GM12878 (cell line): Measurements from ENCODE around the gene CNPPD1. TPM values are rescaled to one million over a fixed set of nuclear protein-coding genes. Genes with fewer than 3 reads are reported as not detected.
A peak's percentile ranks its signal among the peaks of the same experiment; 100 is the strongest.

Experiments used
- EP300 ChIP-seq, 2 experiments: fragments of 150-350 bp in 1 of 2; IDR thresholded peaks; 2 replicates each; pipeline ENCODE4 v1.6.1; 2011 to 2012; ENCODE audit warnings: low read depth in 2 of 2, low read length in 2 of 2, borderline replicate concordance in 1 of 2, improper control_type of control experiment in 1 of 2, inconsistent platforms in 1 of 2; ENCODE audit not compliant: control insufficient read depth in 1 of 2
- KLF5 ChIP-seq: fragments of 450-650 bp; IDR thresholded peaks from 2 replicates; pipeline ENCODE4 v1.6.1; 2014; ENCODE audit warnings: mild to moderate bottlenecking; ENCODE audit not compliant: partially characterized antibody
- NFXL1 ChIP-seq: fragments of 450-650 bp; IDR thresholded peaks from 2 replicates; pipeline ENCODE4 v1.6.1; 2017; ENCODE audit warnings: antibody characterized with exemption, mild to moderate bottlenecking, borderline replicate concordance
- SIX5 ChIP-seq: IDR thresholded peaks from 2 replicates; pipeline ENCODE4 v1.6.1; 2011; ENCODE audit warnings: mild to moderate bottlenecking, low read depth, low read length, moderate library complexity; ENCODE audit not compliant: severe bottlenecking
- SMAD1 ChIP-seq: fragments of 450-650 bp; IDR thresholded peaks from 2 replicates; pipeline ENCODE4 v1.6.1; 2018; ENCODE audit warnings: mild to moderate bottlenecking, low read depth; ENCODE audit not compliant: partially characterized antibody
- TCF7 ChIP-seq: IDR thresholded peaks from 2 replicates; pipeline ENCODE4 v1.6.1; 2014; ENCODE audit warnings: antibody characterized with exemption, borderline replicate concordance
- polyA plus RNA-seq, 11 experiments: library from polyadenylated mRNA; depleted of rRNA in 4 of 11; unstranded in 6 of 11; stranded (reverse) in 5 of 11; fragments of >200 nt; fragmentation: Nextera tagmentation in 4 of 11; fragmentation: Illumina TruSeq in 1 of 11; extraction: Ambion mirVana in 4 of 11; extraction: Trizol in 1 of 11; gene quantifications; 1 replicate in 1 of 11; 2 replicates in 10 of 11; pipeline versions ENCODE4 v1.2.1 to v1.2.3, GENCODE V29; 2011 to 2016; ENCODE audit warnings: inconsistent platforms in 2 of 11, missing spikeins in 2 of 11, low read depth in 1 of 11
- total RNA-seq, 4 experiments: library from RNA; depleted of rRNA in 3 of 4; stranded (reverse); fragments of >200 nt in 3 of 4; fragmentation: Illumina TruSeq in 1 of 4; extraction: Trizol in 1 of 4; gene quantifications; 2 replicates each; pipeline versions ENCODE4 v1.2.1 to v1.2.3, GENCODE V29; 2013 to 2021
- TF ChIP-seq, protein P1 (sequence below): fragments of 450-650 bp; IDR thresholded peaks from 2 replicates; pipeline ENCODE4 v1.6.1; 2016; ENCODE audit warnings: mild to moderate bottlenecking, moderate library complexity, borderline replicate concordance
- TF ChIP-seq, protein P2 (sequence below): fragments of 450-650 bp; IDR thresholded peaks from 2 replicates; pipeline ENCODE4 v1.6.1; 2017; ENCODE audit warnings: mild to moderate bottlenecking, moderate library complexity
- TF ChIP-seq, protein P3 (sequence below), 3 experiments: IDR thresholded peaks in 2 of 3; conservative IDR thresholded peaks in 1 of 3; 2 replicates each; pipeline ENCODE4 v1.5.1; 2011; ENCODE audit warnings: low read depth in 3 of 3, low read length in 3 of 3, mild to moderate bottlenecking in 3 of 3, control low read depth in 2 of 3, moderate library complexity in 2 of 3, inconsistent platforms in 1 of 3, mixed read lengths in 1 of 3; ENCODE audit not compliant: control insufficient read depth in 2 of 3, insufficient read depth in 1 of 3; ENCODE audit errors: extremely low read depth in 1 of 3
- TF ChIP-seq, protein P4 (sequence below): fragments of 450-650 bp; IDR thresholded peaks from 2 replicates; pipeline ENCODE4 v1.6.1; 2018; ENCODE audit warnings: mild to moderate bottlenecking, low read depth, moderate library complexity; ENCODE audit not compliant: partially characterized antibody

The CNPPD1 gene
- total and polyA plus RNA-seq, 10 of the 15 experiments (the other 5 are each of a cell fraction or from before 2014, with no cell fraction given): 12.2 to 86.6 (median 43.4) TPM

DNA sequence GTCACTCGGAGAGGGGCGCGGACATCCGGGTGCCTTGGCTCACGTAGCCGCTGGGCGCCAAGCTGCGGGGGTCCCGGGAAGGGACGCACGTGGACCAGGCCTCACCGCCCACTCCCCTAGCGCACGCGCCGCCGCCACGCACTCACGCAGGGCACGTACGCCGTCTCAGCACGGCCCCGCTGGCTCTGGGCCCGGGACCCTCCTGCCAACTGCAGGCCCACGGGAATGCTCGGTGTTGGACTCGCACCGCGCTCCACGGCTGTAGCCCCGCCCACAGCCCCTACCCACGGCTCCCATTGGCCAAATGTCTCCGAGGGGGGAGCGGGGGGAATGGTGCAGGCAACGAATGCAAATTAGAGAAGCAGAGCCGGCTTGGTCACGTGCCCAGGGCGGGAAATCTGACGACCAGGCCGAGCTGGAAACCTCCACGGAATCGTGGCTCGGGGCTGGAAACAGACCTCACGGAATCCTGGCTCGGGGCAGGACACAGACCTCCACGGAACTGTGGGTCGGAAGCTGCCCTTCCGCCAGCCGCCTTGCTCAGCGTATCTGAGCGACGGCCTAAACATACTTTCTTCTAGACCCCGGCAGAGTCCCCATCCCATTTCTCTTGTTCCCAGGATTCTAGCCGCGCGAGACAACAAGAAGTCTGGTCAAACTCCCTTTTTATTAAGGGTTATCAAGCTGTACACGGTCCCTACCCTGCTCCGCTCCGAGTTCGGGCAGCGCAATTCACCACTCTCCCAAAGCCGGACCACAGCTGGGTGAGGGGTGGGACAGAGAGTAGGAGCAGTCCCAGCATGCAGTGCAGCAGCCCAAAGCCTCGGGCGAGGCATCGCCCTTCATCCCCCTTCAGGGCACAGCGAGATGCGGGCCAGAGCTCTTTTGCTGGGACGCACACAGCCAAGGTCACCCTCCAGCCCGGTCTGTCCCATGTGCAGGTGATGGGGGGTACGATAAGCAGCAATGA is 42.3 kb upstream of the CNPPD1 start, which contains the start of gene ABCB6 (continued):
- TF ChIP-seq EP300 (IDR thresholded peaks at IDR 0.05; ENCODE audit: borderline replicate concordance in 1 of 2, control insufficient read depth in 1 of 2, low read depth in 2 of 2, low read length in 2 of 2) (no peak), SIX5 (no peak), KLF5 (no peak), SMAD1 (no peak), TCF7 (no peak), NFXL1 (no peak)
- TF ChIP-seq, protein P1, sequence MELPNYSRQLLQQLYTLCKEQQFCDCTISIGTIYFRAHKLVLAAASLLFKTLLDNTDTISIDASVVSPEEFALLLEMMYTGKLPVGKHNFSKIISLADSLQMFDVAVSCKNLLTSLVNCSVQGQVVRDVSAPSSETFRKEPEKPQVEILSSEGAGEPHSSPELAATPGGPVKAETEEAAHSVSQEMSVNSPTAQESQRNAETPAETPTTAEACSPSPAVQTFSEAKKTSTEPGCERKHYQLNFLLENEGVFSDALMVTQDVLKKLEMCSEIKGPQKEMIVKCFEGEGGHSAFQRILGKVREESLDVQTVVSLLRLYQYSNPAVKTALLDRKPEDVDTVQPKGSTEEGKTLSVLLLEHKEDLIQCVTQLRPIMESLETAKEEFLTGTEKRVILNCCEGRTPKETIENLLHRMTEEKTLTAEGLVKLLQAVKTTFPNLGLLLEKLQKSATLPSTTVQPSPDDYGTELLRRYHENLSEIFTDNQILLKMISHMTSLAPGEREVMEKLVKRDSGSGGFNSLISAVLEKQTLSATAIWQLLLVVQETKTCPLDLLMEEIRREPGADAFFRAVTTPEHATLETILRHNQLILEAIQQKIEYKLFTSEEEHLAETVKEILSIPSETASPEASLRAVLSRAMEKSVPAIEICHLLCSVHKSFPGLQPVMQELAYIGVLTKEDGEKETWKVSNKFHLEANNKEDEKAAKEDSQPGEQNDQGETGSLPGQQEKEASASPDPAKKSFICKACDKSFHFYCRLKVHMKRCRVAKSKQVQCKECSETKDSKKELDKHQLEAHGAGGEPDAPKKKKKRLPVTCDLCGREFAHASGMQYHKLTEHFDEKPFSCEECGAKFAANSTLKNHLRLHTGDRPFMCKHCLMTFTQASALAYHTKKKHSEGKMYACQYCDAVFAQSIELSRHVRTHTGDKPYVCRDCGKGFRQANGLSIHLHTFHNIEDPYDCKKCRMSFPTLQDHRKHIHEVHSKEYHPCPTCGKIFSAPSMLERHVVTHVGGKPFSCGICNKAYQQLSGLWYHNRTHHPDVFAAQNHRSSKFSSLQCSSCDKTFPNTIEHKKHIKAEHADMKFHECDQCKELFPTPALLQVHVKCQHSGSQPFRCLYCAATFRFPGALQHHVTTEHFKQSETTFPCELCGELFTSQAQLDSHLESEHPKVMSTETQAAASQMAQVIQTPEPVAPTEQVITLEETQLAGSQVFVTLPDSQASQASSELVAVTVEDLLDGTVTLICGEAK: no peak
- TF ChIP-seq, protein P2, sequence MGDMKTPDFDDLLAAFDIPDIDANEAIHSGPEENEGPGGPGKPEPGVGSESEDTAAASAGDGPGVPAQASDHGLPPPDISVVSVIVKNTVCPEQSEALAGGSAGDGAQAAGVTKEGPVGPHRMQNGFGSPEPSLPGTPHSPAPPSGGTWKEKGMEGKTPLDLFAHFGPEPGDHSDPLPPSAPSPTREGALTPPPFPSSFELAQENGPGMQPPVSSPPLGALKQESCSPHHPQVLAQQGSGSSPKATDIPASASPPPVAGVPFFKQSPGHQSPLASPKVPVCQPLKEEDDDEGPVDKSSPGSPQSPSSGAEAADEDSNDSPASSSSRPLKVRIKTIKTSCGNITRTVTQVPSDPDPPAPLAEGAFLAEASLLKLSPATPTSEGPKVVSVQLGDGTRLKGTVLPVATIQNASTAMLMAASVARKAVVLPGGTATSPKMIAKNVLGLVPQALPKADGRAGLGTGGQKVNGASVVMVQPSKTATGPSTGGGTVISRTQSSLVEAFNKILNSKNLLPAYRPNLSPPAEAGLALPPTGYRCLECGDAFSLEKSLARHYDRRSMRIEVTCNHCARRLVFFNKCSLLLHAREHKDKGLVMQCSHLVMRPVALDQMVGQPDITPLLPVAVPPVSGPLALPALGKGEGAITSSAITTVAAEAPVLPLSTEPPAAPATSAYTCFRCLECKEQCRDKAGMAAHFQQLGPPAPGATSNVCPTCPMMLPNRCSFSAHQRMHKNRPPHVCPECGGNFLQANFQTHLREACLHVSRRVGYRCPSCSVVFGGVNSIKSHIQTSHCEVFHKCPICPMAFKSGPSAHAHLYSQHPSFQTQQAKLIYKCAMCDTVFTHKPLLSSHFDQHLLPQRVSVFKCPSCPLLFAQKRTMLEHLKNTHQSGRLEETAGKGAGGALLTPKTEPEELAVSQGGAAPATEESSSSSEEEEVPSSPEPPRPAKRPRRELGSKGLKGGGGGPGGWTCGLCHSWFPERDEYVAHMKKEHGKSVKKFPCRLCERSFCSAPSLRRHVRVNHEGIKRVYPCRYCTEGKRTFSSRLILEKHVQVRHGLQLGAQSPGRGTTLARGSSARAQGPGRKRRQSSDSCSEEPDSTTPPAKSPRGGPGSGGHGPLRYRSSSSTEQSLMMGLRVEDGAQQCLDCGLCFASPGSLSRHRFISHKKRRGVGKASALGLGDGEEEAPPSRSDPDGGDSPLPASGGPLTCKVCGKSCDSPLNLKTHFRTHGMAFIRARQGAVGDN: peak; percentile 89
- TF ChIP-seq, protein P3, sequence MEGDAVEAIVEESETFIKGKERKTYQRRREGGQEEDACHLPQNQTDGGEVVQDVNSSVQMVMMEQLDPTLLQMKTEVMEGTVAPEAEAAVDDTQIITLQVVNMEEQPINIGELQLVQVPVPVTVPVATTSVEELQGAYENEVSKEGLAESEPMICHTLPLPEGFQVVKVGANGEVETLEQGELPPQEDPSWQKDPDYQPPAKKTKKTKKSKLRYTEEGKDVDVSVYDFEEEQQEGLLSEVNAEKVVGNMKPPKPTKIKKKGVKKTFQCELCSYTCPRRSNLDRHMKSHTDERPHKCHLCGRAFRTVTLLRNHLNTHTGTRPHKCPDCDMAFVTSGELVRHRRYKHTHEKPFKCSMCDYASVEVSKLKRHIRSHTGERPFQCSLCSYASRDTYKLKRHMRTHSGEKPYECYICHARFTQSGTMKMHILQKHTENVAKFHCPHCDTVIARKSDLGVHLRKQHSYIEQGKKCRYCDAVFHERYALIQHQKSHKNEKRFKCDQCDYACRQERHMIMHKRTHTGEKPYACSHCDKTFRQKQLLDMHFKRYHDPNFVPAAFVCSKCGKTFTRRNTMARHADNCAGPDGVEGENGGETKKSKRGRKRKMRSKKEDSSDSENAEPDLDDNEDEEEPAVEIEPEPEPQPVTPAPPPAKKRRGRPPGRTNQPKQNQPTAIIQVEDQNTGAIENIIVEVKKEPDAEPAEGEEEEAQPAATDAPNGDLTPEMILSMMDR (IDR thresholded peaks at IDR 0.05 in 2 of 3, conservative IDR thresholded peaks at IDR 0.05 in 1 of 3; ENCODE audit: control insufficient read depth in 2 of 3, extremely low read depth in 1 of 3, insufficient read depth in 1 of 3, low read depth in 3 of 3, low read length in 3 of 3): no peak
- TF ChIP-seq, protein P4, sequence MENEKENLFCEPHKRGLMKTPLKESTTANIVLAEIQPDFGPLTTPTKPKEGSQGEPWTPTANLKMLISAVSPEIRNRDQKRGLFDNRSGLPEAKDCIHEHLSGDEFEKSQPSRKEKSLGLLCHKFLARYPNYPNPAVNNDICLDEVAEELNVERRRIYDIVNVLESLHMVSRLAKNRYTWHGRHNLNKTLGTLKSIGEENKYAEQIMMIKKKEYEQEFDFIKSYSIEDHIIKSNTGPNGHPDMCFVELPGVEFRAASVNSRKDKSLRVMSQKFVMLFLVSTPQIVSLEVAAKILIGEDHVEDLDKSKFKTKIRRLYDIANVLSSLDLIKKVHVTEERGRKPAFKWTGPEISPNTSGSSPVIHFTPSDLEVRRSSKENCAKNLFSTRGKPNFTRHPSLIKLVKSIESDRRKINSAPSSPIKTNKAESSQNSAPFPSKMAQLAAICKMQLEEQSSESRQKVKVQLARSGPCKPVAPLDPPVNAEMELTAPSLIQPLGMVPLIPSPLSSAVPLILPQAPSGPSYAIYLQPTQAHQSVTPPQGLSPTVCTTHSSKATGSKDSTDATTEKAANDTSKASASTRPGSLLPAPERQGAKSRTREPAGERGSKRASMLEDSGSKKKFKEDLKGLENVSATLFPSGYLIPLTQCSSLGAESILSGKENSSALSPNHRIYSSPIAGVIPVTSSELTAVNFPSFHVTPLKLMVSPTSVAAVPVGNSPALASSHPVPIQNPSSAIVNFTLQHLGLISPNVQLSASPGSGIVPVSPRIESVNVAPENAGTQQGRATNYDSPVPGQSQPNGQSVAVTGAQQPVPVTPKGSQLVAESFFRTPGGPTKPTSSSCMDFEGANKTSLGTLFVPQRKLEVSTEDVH: peak; percentile 58
